H1 (cell line): ENCODE results near the gene VRK3. TPM values are rescaled to one million over a fixed set of nuclear protein-coding genes. Genes with fewer than 3 reads are reported as not detected.

Experiments used
- CTCF ChIA-PET: fragments of 300-600 bp; sonication (Branson Sonifier 250); formaldehyde crosslinking; loops from one replicate; lab custom pipeline; 2021; ENCODE audit not compliant: partially characterized antibody; lab: Charles Lee
- POLR2A ChIA-PET: fragments of 300-600 bp; sonication (Branson Sonifier 250); formaldehyde crosslinking; loops from one replicate; lab custom pipeline; 2021; ENCODE audit warnings: inconsistent platforms; ENCODE audit not compliant: partially characterized antibody; lab: Charles Lee
- DNase-seq, 2 experiments: peaks; one replicate each; pipeline versions ENCODE4 v3.0.0 to v3.0.0-alpha.2; 2010 to 2022; ENCODE audit warnings: low spot score in 2 of 2, low read depth in 1 of 2, mixed read lengths in 1 of 2
- FAIRE-seq: peaks from 2 replicates; lab custom pipeline; 2011; peaks lifted over from hg19 to GRCh38; lab: Jason Lieb, UNC
- H2AFZ ChIP-seq: 2 replicates; pipeline ENCODE4 v1.8.1; 2012; ENCODE audit warnings: low read length, inconsistent platforms
- H2AK5ac ChIP-seq: 2 replicates; pipeline ENCODE4 v1.6.1; 2013; ENCODE audit warnings: low read depth, low read length
- H2BK120ac ChIP-seq: replicated peaks from 2 replicates; pipeline ENCODE3; 2013; ENCODE audit warnings: low read depth, low read length, inconsistent platforms
- H2BK12ac ChIP-seq: 2 replicates; pipeline ENCODE4 v1.6.1; 2013; ENCODE audit warnings: low read depth, low read length
- H2BK15ac ChIP-seq: 2 replicates; pipeline ENCODE4 v1.6.1; 2013; ENCODE audit warnings: low read length
- H2BK20ac ChIP-seq: 2 replicates; pipeline ENCODE4 v1.6.1; 2013; ENCODE audit warnings: low read length
- H2BK5ac ChIP-seq: 2 replicates; pipeline ENCODE4 v1.6.1; 2013; ENCODE audit warnings: low read depth, low read length
- H3K14ac ChIP-seq: 2 replicates; pipeline ENCODE4 v1.6.1; 2013; ENCODE audit warnings: inconsistent platforms; ENCODE audit not compliant: insufficient read length
- H3K18ac ChIP-seq: 2 replicates; pipeline ENCODE4 v1.6.1; 2013; ENCODE audit warnings: low read length; ENCODE audit errors: extremely low read depth
- H3K23ac ChIP-seq: 2 replicates; pipeline ENCODE4 v1.6.1; 2013; ENCODE audit warnings: inconsistent platforms; ENCODE audit not compliant: insufficient read length
- H3K23me2 ChIP-seq: 2 replicates; pipeline ENCODE4 v1.6.1; 2013; ENCODE audit warnings: low read depth, low read length
- H3K27ac ChIP-seq: 2 replicates; pipeline ENCODE4 v1.6.1; 2011; ENCODE audit warnings: low read depth, low read length, inconsistent platforms
- H3K27me3 ChIP-seq, 4 experiments: replicated peaks in 1 of 4; 1 replicate in 1 of 4; 2 replicates in 3 of 4; pipeline versions ENCODE4 v1.6.1 to v1.8.1; 2011 to 2013; ENCODE audit warnings: low read length in 3 of 4, mild to moderate bottlenecking in 3 of 4, inconsistent platforms in 2 of 4, mixed read lengths in 2 of 4, moderate library complexity in 1 of 4; ENCODE audit not compliant: control insufficient read depth in 3 of 4, insufficient read depth in 3 of 4; ENCODE audit errors: extremely low read depth in 1 of 4
- H3K36me3 ChIP-seq, 4 experiments: 2 replicates each; pipeline versions ENCODE4 v1.6.1 to v1.8.1; 2011 to 2013; ENCODE audit warnings: mild to moderate bottlenecking in 4 of 4, low read length in 3 of 4, moderate library complexity in 2 of 4, control low read depth in 1 of 4, inconsistent platforms in 1 of 4; ENCODE audit not compliant: insufficient read depth in 4 of 4, control insufficient read depth in 2 of 4
- H3K4ac ChIP-seq: replicated peaks from 2 replicates; pipeline ENCODE3; 2013; ENCODE audit warnings: low read length, low read depth, mixed read lengths, inconsistent platforms; ENCODE audit not compliant: insufficient read length
- H3K4me1 ChIP-seq, 4 experiments: replicated peaks in 1 of 4; 1 replicate in 1 of 4; 2 replicates in 3 of 4; pipeline versions ENCODE4 v1.6.1 to v1.8.1; 2011 to 2013; ENCODE audit warnings: low read length in 3 of 4, inconsistent platforms in 2 of 4, mixed read lengths in 1 of 4; ENCODE audit not compliant: insufficient read depth in 4 of 4, control insufficient read depth in 3 of 4
- H3K4me2 ChIP-seq, 2 experiments: 2 replicates each; pipeline versions ENCODE4 v1.6.1 to v1.8.1; 2011 to 2013; ENCODE audit warnings: low read depth in 2 of 2, low read length in 2 of 2, control low read depth in 1 of 2, inconsistent platforms in 1 of 2, mild to moderate bottlenecking in 1 of 2; ENCODE audit not compliant: insufficient read depth in 1 of 2
- H3K4me3 ChIP-seq, 4 experiments: fragments of 200-600, 300-600 bp in 1 of 4; sonication (generic), shearing (Covaris generic), sonication (Bioruptor Twin) in 1 of 4; 2 replicates each; pipeline versions ENCODE4 v1.5.1 to v1.8.1; 2011 to 2016; ENCODE audit warnings: low read length in 4 of 4, low read depth in 3 of 4, control low read depth in 2 of 4, inconsistent platforms in 2 of 4, mild to moderate bottlenecking in 2 of 4, mixed read lengths in 1 of 4, moderate library complexity in 1 of 4; ENCODE audit not compliant: insufficient read depth in 2 of 4; ENCODE audit errors: extremely low read depth in 1 of 4
- H3K56ac ChIP-seq: replicated peaks from 2 replicates; pipeline ENCODE3; 2013; ENCODE audit warnings: low read depth, mild to moderate bottlenecking, mixed read lengths, low read length, inconsistent platforms; ENCODE audit not compliant: insufficient read length
- H3K79me1 ChIP-seq: 2 replicates; pipeline ENCODE4 v1.6.1; 2013; ENCODE audit warnings: low read depth, low read length, control low read depth
- H3K79me2 ChIP-seq, 2 experiments: 2 replicates each; pipeline versions ENCODE4 v1.6.1 to v1.8.1; 2012 to 2013; ENCODE audit warnings: low read length in 2 of 2, mild to moderate bottlenecking in 2 of 2, inconsistent platforms in 1 of 2; ENCODE audit not compliant: insufficient read depth in 2 of 2, control insufficient read depth in 1 of 2
- H3K9ac ChIP-seq, 4 experiments: replicated peaks in 1 of 4; 1 replicate in 1 of 4; 2 replicates in 3 of 4; pipeline versions ENCODE4 v1.6.1 to v1.8.1; 2011 to 2013; ENCODE audit warnings: low read depth in 3 of 4, low read length in 3 of 4, control low read depth in 2 of 4, mild to moderate bottlenecking in 2 of 4, moderate library complexity in 2 of 4, inconsistent platforms in 1 of 4; ENCODE audit errors: extremely low read depth in 1 of 4
- H3K9me3 ChIP-seq, 2 experiments: 2 replicates each; pipeline versions ENCODE4 v1.6.1 to v1.8.1; 2012 to 2013; ENCODE audit warnings: mild to moderate bottlenecking in 2 of 2, moderate library complexity in 2 of 2, control low read depth in 1 of 2, inconsistent platforms in 1 of 2, low read depth in 1 of 2, low read length in 1 of 2, mixed read lengths in 1 of 2; ENCODE audit not compliant: insufficient read depth in 2 of 2
- H4K20me1 ChIP-seq, 2 experiments: replicated peaks in 1 of 2; 2 replicates each; pipeline versions ENCODE3 to v1.8.1; 2011 to 2013; ENCODE audit warnings: inconsistent platforms in 2 of 2, low read length in 2 of 2, mild to moderate bottlenecking in 1 of 2; ENCODE audit not compliant: insufficient read depth in 2 of 2, control insufficient read depth in 1 of 2
- H4K5ac ChIP-seq: 2 replicates; pipeline ENCODE4 v1.6.1; 2013; ENCODE audit warnings: low read length, low read depth, mixed read lengths, inconsistent platforms; ENCODE audit not compliant: insufficient read length
- H4K8ac ChIP-seq: 2 replicates; pipeline ENCODE4 v1.8.0; 2013; ENCODE audit warnings: mild to moderate bottlenecking, moderate library complexity, low read length, inconsistent platforms; ENCODE audit not compliant: insufficient read depth; ENCODE audit errors: extremely low read depth
- H4K91ac ChIP-seq: replicated peaks from 2 replicates; pipeline ENCODE3; 2013; ENCODE audit warnings: low read length, mixed read lengths, inconsistent platforms; ENCODE audit not compliant: insufficient read length
- CBX5 ChIP-seq: fragments of 300-800, 300-1000 bp; sonication (generic); IDR thresholded peaks from 2 replicates; pipeline ENCODE4 v1.7.1; 2016; ENCODE audit warnings: antibody characterized with exemption, low read length, low read depth
- CHD2 ChIP-seq: IDR thresholded peaks from 2 replicates; pipeline ENCODE4 v1.6.1; 2012; ENCODE audit warnings: low read length, improper control_type of control experiment
- EP300 ChIP-seq, 2 experiments: IDR thresholded peaks; 1 replicate in 1 of 2; 2 replicates in 1 of 2; pipeline ENCODE4 v1.6.1; 2011 to 2012; ENCODE audit warnings: low read depth in 2 of 2, low read length in 2 of 2, mild to moderate bottlenecking in 2 of 2, borderline replicate concordance in 1 of 2, inconsistent platforms in 1 of 2, moderate library complexity in 1 of 2
- FOSL1 ChIP-seq: IDR thresholded peaks from 2 replicates; pipeline ENCODE4 v1.6.1; 2011; ENCODE audit warnings: mild to moderate bottlenecking, low read depth, low read length, moderate library complexity; ENCODE audit not compliant: insufficient read depth
- JUND ChIP-seq: IDR thresholded peaks from 2 replicates; pipeline ENCODE4 v1.6.1; 2011; ENCODE audit warnings: mild to moderate bottlenecking, improper control_type of control experiment, low read length
- RFX5 ChIP-seq: IDR thresholded peaks from 2 replicates; pipeline ENCODE4 v1.6.1; 2011; ENCODE audit warnings: low read depth, low read length, improper control_type of control experiment, borderline replicate concordance
- RXRA ChIP-seq: IDR thresholded peaks from 2 replicates; pipeline ENCODE4 v1.6.1; 2011; ENCODE audit warnings: low read depth, mild to moderate bottlenecking, low read length, moderate library complexity; ENCODE audit not compliant: insufficient read depth
- SIN3A ChIP-seq, 2 experiments: IDR thresholded peaks in 1 of 2; conservative IDR thresholded peaks in 1 of 2; 2 replicates each; pipeline ENCODE4 v1.6.1; 2011 to 2012; ENCODE audit warnings: low read length in 2 of 2, improper control_type of control experiment in 1 of 2, low read depth in 1 of 2, mild to moderate bottlenecking in 1 of 2
- SIX5 ChIP-seq: IDR thresholded peaks from 2 replicates; pipeline ENCODE4 v1.6.1; 2011; ENCODE audit warnings: mild to moderate bottlenecking, low read depth, low read length
- TCF12 ChIP-seq: IDR thresholded peaks from 2 replicates; pipeline ENCODE4 v1.6.1; 2011; ENCODE audit warnings: low read depth, mild to moderate bottlenecking, low read length
- WGBS, 2 experiments: shearing (Covaris generic) in 1 of 2; methylation state at CpG; one replicate each; pipeline versions ENCODE4 v1.1.6 to v1.1.7; 2013 to 2015; ENCODE audit warnings: low lambda C conversion rate in 2 of 2, mixed read lengths in 2 of 2, inconsistent platforms in 1 of 2, low coverage in 1 of 2, missing lambda C conversion rate in 1 of 2; ENCODE audit not compliant: insufficient replicate concordance in 2 of 2, insufficient coverage in 1 of 2, insufficient read length in 1 of 2; ENCODE audit errors: extremely low coverage in 1 of 2, missing lambda C conversion rate in 1 of 2; 5-methylcytosine and 5-hydroxymethylcytosine counted together
- polyA plus RNA-seq, 7 experiments: library from polyadenylated mRNA; depleted of rRNA in 3 of 7; stranded (reverse) in 5 of 7; unstranded in 2 of 7; fragments of >200 nt in 5 of 7; fragments of 200-250 nt in 2 of 7; gene quantifications; 1 replicate in 5 of 7; 2 replicates in 1 of 7; 4 replicates in 1 of 7; pipeline versions ENCODE4 v1.2.1 to v1.2.3, GENCODE V29; 2011 to 2013; ENCODE audit warnings: missing spikeins in 2 of 7, mixed read lengths in 2 of 7
- total RNA-seq: library from RNA; stranded (reverse); fragmentation: NEBNext Ultra II Directional; extraction: Animal tissue kit (Norgen Biotek cat#: 25700); gene quantifications from 2 replicates; pipeline ENCODE4 v1.2.1, GENCODE V29; 2021

VRK3 gene
- total and polyA plus RNA-seq, 2 of the 8 experiments (the other 6 are each of a cell fraction or from before 2014, with no cell fraction given), result 21.3 to 36.1 TPM

DNA sequence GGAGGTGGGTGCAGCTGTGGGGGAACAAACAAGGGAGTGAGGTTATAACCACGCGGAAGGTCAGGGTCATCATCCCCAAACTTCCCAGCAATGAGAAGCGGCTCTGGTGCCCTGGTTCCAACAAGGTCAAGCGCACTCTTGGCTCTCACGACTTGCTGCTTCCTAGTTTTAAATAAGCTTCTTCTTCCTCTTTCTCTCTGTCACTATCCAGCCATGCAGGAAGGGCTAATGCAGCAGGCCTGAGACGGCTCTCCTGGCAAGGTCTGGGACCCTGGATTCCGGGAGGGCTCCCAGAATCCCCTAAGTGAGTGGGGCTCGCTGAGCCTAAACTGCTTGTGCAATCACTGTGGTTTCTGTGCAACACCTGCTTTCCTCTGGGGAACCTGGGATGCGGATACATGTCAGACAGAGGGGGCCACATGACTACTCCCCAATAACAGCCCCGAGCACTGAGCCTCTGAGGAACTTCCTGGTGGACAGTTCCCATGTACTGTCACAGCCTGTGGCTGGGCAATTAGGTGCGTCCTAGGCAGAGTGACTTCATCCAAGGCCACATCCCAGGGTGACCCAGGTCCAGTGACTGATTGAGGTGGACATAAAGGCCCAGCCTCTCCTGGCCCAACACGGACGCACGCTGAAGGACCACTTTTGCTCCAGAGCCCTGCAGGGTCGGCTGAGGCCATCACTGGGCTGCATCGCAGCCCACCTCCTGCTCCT, 24.2 kb downstream of the VRK3 start:
- no peaks in the 10 kb centered on the region for H3K27me3 ChIP-seq
- 87% methylated on average over 16 of the region's 16 CpGs; no CpG with 5 or more reads in 1 of the 2 experiments for WGBS, 2 experiments
- H2BK15ac ChIP-seq, result no peak overlapping the region
- no peak overlapping the region for H3K56ac ChIP-seq
- FAIRE-seq (no peak), DNase-seq (no peak)
- H3K4me3 ChIP-seq, result no peak overlapping the region
- H2BK12ac ChIP-seq, result no peak overlapping the region
- ChIA-PET CTCF (interaction anchor here (1.0 to 3.1 kb wide), 4 partner anchors 14 to 64 kb away, joined by 3 to 16 read pairs (median 4); no protein-coding TSS in a partner anchor), POLR2A (interaction anchor here (1.2 kb wide), 1 partner anchor 17 kb away, joined by 3 read pairs; no protein-coding TSS in a partner anchor)
- TF ChIP-seq RXRA, result no peak
- TF ChIP-seq RFX5, result no peak
- TF ChIP-seq TCF12, result no peak
- TF ChIP-seq CHD2, result no peak
- TF ChIP-seq JUND, result no peak
- TF ChIP-seq SIN3A (conservative IDR thresholded peaks at IDR 0.05 in 1 of 2, IDR thresholded peaks at IDR 0.05 in 1 of 2; ENCODE audit: low read depth in 1 of 2, low read length in 2 of 2), result no peak
- TF ChIP-seq CBX5, result no peak
- TF ChIP-seq FOSL1, result no peak
- TF ChIP-seq SIX5, result no peak
- TF ChIP-seq EP300 (IDR thresholded peaks at IDR 0.05; ENCODE audit: borderline replicate concordance in 1 of 2, low read depth in 2 of 2, low read length in 2 of 2), result no peak
- no peak overlapping the region for H4K5ac ChIP-seq
- H3K79me1 ChIP-seq, result no peaks in the 10 kb centered on the region
- H4K91ac ChIP-seq, result no peak overlapping the region
- H3K18ac ChIP-seq, result no peak overlapping the region
- no peak overlapping the region for H3K4me2 ChIP-seq
- H3K27ac ChIP-seq, result no peak overlapping the region
- H2AK5ac ChIP-seq, result no peak overlapping the region
- no peaks in the 10 kb centered on the region for H3K79me2 ChIP-seq
- H3K9ac ChIP-seq, result no peak overlapping the region
- no peak overlapping the region for H3K4ac ChIP-seq
- H2BK120ac ChIP-seq, result no peak overlapping the region
- H2BK5ac ChIP-seq, result no peak overlapping the region
- H3K14ac ChIP-seq, result no peak overlapping the region
- no peak overlapping the region for H4K8ac ChIP-seq
- H3K4me1 ChIP-seq, result no peaks in the 10 kb centered on the region
- no peak overlapping the region for H3K23ac ChIP-seq
- H2AFZ ChIP-seq, result no peak overlapping the region
- no peaks in the 10 kb centered on the region for H3K9me3 ChIP-seq
- no peaks in the 10 kb centered on the region for H3K23me2 ChIP-seq
- no peak overlapping the region for H2BK20ac ChIP-seq
- peaks cover 0 to 7% (median 2%) of the 10 kb centered on the region in 4 experiments; a peak in 3 of 8 replicates for H3K36me3 ChIP-seq
- peaks cover 0 to 3% of the 10 kb centered on the region in 2 experiments for H4K20me1 ChIP-seq
